AG09309 (cell line): ENCODE results near the gene CHEK1.

ENCODE experiments used
- DNase-seq: peaks from one replicate; pipeline ENCODE4 v3.0.0-alpha.2; 2010; ENCODE audit warnings: low read depth
- H3K4me3 ChIP-seq: 2 replicates; pipeline ENCODE4 v1.5.1; 2011; ENCODE audit warnings: mild to moderate bottlenecking, low read depth, low read length, moderate library complexity; ENCODE audit not compliant: control insufficient read depth
- CTCF ChIP-seq: IDR thresholded peaks from 2 replicates; pipeline ENCODE4 v1.5.1; 2011; ENCODE audit warnings: mild to moderate bottlenecking, low read depth, low read length, inconsistent platforms; ENCODE audit not compliant: insufficient read depth, control insufficient read depth; ENCODE audit errors: missing control alignments

CHEK1 gene

GRCh38 chr11:125625225-125625629, 264 bp downstream of the CHEK1 start:
- TF ChIP-seq CTCF, result no peak
- H3K4me3 ChIP-seq, result peak overlapping the region; percentile 84
- peak; percentile 11 for DNase-seq

DNA sequence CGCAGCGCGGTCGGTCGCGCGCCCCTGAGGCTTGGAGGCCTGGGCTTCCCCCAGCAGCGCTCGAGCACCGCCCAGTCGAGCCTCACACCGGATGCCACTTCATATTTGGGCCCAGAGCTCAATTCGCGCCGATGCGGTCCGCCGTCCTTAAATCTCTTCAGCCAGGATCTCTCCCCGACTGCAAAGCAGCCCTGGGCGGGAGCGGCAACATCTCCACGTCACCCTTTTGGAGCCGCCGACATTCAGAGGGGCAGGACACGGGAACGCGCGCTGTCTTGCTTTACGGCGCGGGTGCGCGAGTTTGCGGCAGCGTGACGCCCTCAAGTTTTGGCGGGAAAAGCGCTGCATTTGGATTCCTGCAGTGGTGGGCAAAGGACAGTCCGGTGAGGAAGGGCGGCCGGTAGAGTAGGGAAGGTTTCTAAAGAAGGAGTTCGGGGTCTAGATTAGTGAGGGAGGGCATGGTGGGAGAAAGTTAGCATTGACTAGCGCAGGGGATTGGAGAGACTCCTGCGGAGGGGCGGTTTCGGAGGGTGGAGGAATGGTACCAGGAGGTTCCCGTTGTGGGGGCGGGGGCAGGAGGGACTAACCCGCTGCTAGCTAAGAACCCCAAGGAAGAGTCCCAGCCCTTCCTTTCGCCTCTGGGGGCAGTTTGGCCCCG, 796 bp downstream of the CHEK1 start:
- TF ChIP-seq CTCF, result no peak
- DNase-seq, result peak; percentile 32
- peak overlapping the region; percentile 84 for H3K4me3 ChIP-seq

- H3K4me3 ChIP-seq, result peak overlapping the region; percentile 84
- TF ChIP-seq CTCF, result peak; percentile 47
- peak; percentile 21 for DNase-seq
Measured at GRCh38 chr11:125626288-125626950, 1.5 kb downstream of the CHEK1 start.

DNA sequence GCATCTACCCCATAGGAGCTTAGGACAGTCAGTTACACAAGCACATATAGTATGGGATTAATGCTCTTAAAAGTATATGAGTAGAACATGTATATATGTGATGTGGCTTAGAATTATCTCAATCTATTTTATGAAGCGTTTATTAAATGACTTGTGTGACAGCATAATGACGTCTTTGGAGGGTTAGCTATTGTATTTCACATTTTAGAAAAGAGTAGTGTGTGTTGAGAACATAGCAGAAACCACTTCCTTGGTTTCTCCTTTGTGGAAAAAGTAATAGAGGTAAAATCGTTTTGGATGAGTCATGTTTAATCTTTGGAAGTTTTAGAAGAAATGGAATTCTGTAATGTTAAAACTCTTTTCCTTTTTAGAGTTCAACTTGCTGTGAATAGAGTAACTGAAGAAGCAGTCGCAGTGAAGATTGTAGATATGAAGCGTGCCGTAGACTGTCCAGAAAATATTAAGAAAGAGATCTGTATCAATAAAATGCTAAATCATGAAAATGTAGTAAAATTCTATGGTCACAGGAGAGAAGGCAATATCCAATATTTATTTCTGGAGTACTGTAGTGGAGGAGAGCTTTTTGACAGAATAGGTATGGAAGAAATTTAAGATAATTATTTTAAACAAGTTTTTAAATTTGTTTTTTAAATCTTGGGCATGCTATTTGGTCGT, 2.4 kb downstream of the CHEK1 start:
- DNase-seq, result no peak
- TF ChIP-seq CTCF, result no peak
- peak overlapping the region; percentile 84 for H3K4me3 ChIP-seq

DNA sequence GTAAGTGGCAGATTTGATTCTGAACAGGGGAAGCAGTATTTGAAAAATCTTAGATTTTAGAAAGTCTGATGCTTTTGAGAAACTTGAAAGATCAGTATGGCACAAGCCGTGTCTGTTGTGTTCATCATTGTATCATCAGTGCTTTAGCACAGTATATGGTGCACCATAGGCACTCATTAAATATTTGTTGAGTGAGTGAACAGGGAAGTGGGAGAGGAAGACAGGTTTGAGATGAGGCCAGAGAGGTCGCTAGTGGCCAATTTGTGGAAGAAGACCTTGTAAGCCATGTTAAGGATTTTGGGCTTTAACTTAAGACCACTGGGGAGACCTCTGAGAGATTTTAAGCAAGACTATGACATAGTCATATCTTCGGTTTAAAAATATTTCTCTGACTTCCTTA, 12.9 kb downstream of the CHEK1 start:
- no peak for TF ChIP-seq CTCF
- no peak for DNase-seq
- H3K4me3 ChIP-seq, result no peak overlapping the region

DNA sequence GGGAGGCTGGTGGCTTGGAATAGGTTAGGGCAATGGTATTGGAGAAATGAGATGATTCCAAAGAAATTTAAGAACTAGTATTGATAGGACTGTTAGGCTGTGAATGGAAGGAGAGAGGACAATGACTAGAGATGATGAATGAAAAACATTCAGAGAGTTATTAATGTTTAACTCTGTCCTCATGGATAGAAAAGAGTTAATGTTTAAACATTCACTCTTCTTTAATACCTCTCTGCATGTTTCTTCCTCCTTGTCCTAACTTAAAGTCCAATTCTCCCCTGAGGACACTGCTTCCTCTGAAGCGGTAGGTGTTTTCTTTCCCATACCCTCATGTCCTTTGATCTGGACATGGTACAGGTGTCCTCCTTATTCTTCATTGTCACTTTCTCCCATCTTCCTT, 13.4 kb downstream of the CHEK1 start:
- DNase-seq, result no peak
- no peak for TF ChIP-seq CTCF
- no peak overlapping the region for H3K4me3 ChIP-seq
